ENCODE data around the gene DSG1. TPM values are rescaled to one million over a fixed set of nuclear protein-coding genes. Genes with fewer than 3 reads are reported as not detected.
A peak's percentile ranks its signal among the peaks of the same experiment; 100 is the strongest.

The DSG1 gene
- total RNA-seq, 8 experiments from 2014 or later: under 0.01 to 0.33 (median 0.17) TPM; not detected in 3

- Histone ChIP-seq H3K4me3 (no peak overlapping the region), H3K4me1 (replicated peaks in 1 of 2) (no peaks in the 10 kb centered on the region), H3K27ac (no peak overlapping the region)
- in situ Hi-C loops (cut with MboI; ENCODE audit: low pct_unique_long_range_greater_than_20kb in 2 of 9, low sequenced_read_pairs in 9 of 9, unreplicated experiment in 9 of 9): loop anchor here in 1 of 9 experiments (25.0 kb wide), 1 partner anchor 102 kb away; no protein-coding TSS in a partner anchor
- WGBS, 10 experiments: 7 to 100% (median 38%) methylated on average over 3 to 4 of the region's 4 CpGs; no CpG with 5 or more reads in 3 of the 10 experiments
- no peak for ATAC-seq (replicated peaks in 6 of 8)
These were observed 46.2 kb downstream of the DSG1 start for GRCh38 chr18:31364190-31364589.

GRCh38 chr18:31369478-31369877, 51.5 kb downstream of the DSG1 start:
- H3K27ac ChIP-seq: no peak overlapping the region
- ATAC-seq (replicated peaks in 6 of 8): no peak
- H3K4me3 ChIP-seq: no peak overlapping the region
- in situ Hi-C loops (cut with MboI; ENCODE audit: low pct_unique_long_range_greater_than_20kb in 2 of 9, low sequenced_read_pairs in 9 of 9, unreplicated experiment in 9 of 9): loop anchor here in 1 of 9 experiments (25.0 kb wide), 1 partner anchor 107 kb away; no protein-coding TSS in a partner anchor
- no peaks in the 10 kb centered on the region for H3K4me1 ChIP-seq (replicated peaks in 1 of 2)

GRCh38 chr18:31371989-31372388, 54.0 kb downstream of the DSG1 start:
- Histone ChIP-seq H3K27ac (no peak overlapping the region), H3K4me1 (replicated peaks in 1 of 2) (no peaks in the 10 kb centered on the region), H3K4me3 (no peak overlapping the region)
- in situ Hi-C loops (cut with MboI; ENCODE audit: low pct_unique_long_range_greater_than_20kb in 2 of 9, low sequenced_read_pairs in 9 of 9, unreplicated experiment in 9 of 9): loop anchor here in 1 of 9 experiments (25.0 kb wide), 1 partner anchor 110 kb away; no protein-coding TSS in a partner anchor
- no peak for ATAC-seq (replicated peaks in 6 of 8)

- ATAC-seq (replicated peaks in 6 of 8): no peak
- H3K4me3 ChIP-seq: no peak overlapping the region
- in situ Hi-C loops (cut with MboI; ENCODE audit: low pct_unique_long_range_greater_than_20kb in 2 of 9, low sequenced_read_pairs in 9 of 9, unreplicated experiment in 9 of 9): loop anchor here in 1 of 9 experiments (25.0 kb wide), 1 partner anchor 111 kb away; no protein-coding TSS in a partner anchor
- H3K27ac ChIP-seq: no peak overlapping the region
- no peaks in the 10 kb centered on the region for H3K4me1 ChIP-seq (replicated peaks in 1 of 2)
- WGBS, 10 experiments: 6 to 96% (median 83%) methylated on average over 2 to 4 of the region's 4 CpGs; no CpG with 5 or more reads in 1 of the 10 experiments
These were observed 55.7 kb downstream of the DSG1 start for GRCh38 chr18:31373641-31374040.

- in situ Hi-C loops (cut with MboI; ENCODE audit: low pct_unique_long_range_greater_than_20kb in 2 of 9, low sequenced_read_pairs in 9 of 9, unreplicated experiment in 9 of 9): no loop called here
- WGBS, 10 experiments: 0 to 100% (median 71%) methylated on average over 1 to 3 of the region's 3 CpGs; no CpG with 5 or more reads in 1 of the 10 experiments
- H3K4me3 ChIP-seq: no peak within 1 kb of the TSS
- no peak for ATAC-seq (replicated peaks in 6 of 8)
- no peak within 1 kb of the TSS for H3K27ac ChIP-seq
- H3K4me1 ChIP-seq (replicated peaks in 1 of 2): no peaks in the 10 kb centered on the region
These were observed 58.5 kb downstream of the DSG1 start, which contains the start of gene DSG4 for GRCh38 chr18:31376477-31376876. Gene DSG4 (plus strand): TSS chr18:31376777. CDS start chr18:31376912, 135 bp downstream.

GRCh38 chr18:31380912-31381311, 63.0 kb downstream of the DSG1 start:
- no peak for ATAC-seq (replicated peaks in 6 of 8)
- in situ Hi-C loops (cut with MboI; ENCODE audit: low pct_unique_long_range_greater_than_20kb in 2 of 9, low sequenced_read_pairs in 9 of 9, unreplicated experiment in 9 of 9): no loop called here
- H3K4me3 ChIP-seq: no peak overlapping the region
- H3K4me1 ChIP-seq (replicated peaks in 1 of 2): no peaks in the 10 kb centered on the region
- no peak overlapping the region for H3K27ac ChIP-seq
- WGBS, 10 experiments: 0 to 100% (median 37%) methylated on average over 1 to 2 of the region's 2 CpGs; no CpG with 5 or more reads in 2 of the 10 experiments

GRCh38 chr18:31382107-31382506, 64.1 kb downstream of the DSG1 start:
- H3K27ac ChIP-seq: no peak overlapping the region
- 17 to 100% (median 88%) methylated on average over 2 of the region's 2 CpGs; no CpG with 5 or more reads in 6 of the 10 experiments for WGBS, 10 experiments
- ATAC-seq (replicated peaks in 6 of 8): no peak
- no peaks in the 10 kb centered on the region for H3K4me1 ChIP-seq (replicated peaks in 1 of 2)
- H3K4me3 ChIP-seq: no peak overlapping the region
- in situ Hi-C loops (cut with MboI; ENCODE audit: low pct_unique_long_range_greater_than_20kb in 2 of 9, low sequenced_read_pairs in 9 of 9, unreplicated experiment in 9 of 9): no loop called here

- WGBS, 10 experiments: 0 to 100% (median 55%) methylated on average over 1 to 6 of the region's 6 CpGs
- H3K4me3 ChIP-seq: no peak overlapping the region
- H3K4me1 ChIP-seq (replicated peaks in 1 of 2): no peaks in the 10 kb centered on the region
- ATAC-seq (replicated peaks in 6 of 8): peak in 5 of 8 experiments; percentile 45 to 80 (median 65)
- H3K27ac ChIP-seq: no peak overlapping the region
- in situ Hi-C loops (cut with MboI; ENCODE audit: low pct_unique_long_range_greater_than_20kb in 2 of 9, low sequenced_read_pairs in 9 of 9, unreplicated experiment in 9 of 9): no loop called here
These were observed 68.8 kb downstream of the DSG1 start for GRCh38 chr18:31386741-31387140.

GRCh38 chr18:31393286-31393685, 75.3 kb downstream of the DSG1 start:
- Histone ChIP-seq H3K4me3 (no peak overlapping the region), H3K27ac (no peak overlapping the region), H3K4me1 (replicated peaks in 1 of 2) (no peaks in the 10 kb centered on the region)
- in situ Hi-C loops (cut with MboI; ENCODE audit: low pct_unique_long_range_greater_than_20kb in 2 of 9, low sequenced_read_pairs in 9 of 9, unreplicated experiment in 9 of 9): no loop called here
- WGBS, 10 experiments: 19 to 100% (median 81%) methylated on average over 1 to 3 of the region's 3 CpGs; no CpG with 5 or more reads in 7 of the 10 experiments
- no peak for ATAC-seq (replicated peaks in 6 of 8)

GRCh38 chr18:31396796-31397612, 79.0 kb downstream of the DSG1 start:
- in situ Hi-C loops (cut with MboI; ENCODE audit: low pct_unique_long_range_greater_than_20kb in 2 of 9, low sequenced_read_pairs in 9 of 9, unreplicated experiment in 9 of 9): no loop called here
- ATAC-seq (replicated peaks in 6 of 8): no peak
- WGBS, 10 experiments: 16 to 100% (median 79%) methylated on average over 1 to 5 of the region's 6 CpGs; no CpG with 5 or more reads in 2 of the 10 experiments
- no peaks in the 10 kb centered on the region for H3K4me1 ChIP-seq (replicated peaks in 1 of 2)
- H3K4me3 ChIP-seq: no peak overlapping the region
- no peak overlapping the region for H3K27ac ChIP-seq

GRCh38 chr18:31398191-31398590, 80.2 kb downstream of the DSG1 start:
- no peak for ATAC-seq (replicated peaks in 6 of 8)
- Histone ChIP-seq H3K4me3 (no peak overlapping the region), H3K27ac (no peak overlapping the region), H3K4me1 (replicated peaks in 1 of 2) (no peaks in the 10 kb centered on the region)
- in situ Hi-C loops (cut with MboI; ENCODE audit: low pct_unique_long_range_greater_than_20kb in 2 of 9, low sequenced_read_pairs in 9 of 9, unreplicated experiment in 9 of 9): no loop called here
- 0 to 100% (median 68%) methylated on average over 1 to 2 of the region's 2 CpGs for WGBS, 10 experiments

- WGBS, 10 experiments: 0 to 92% (median 74%) methylated on average over 2 to 6 of the region's 6 CpGs
- ATAC-seq (replicated peaks in 6 of 8): no peak
- Histone ChIP-seq H3K27ac (no peak overlapping the region), H3K4me3 (no peak overlapping the region), H3K4me1 (replicated peaks in 1 of 2) (no peaks in the 10 kb centered on the region)
- in situ Hi-C loops (cut with MboI; ENCODE audit: low pct_unique_long_range_greater_than_20kb in 2 of 9, low sequenced_read_pairs in 9 of 9, unreplicated experiment in 9 of 9): no loop called here
These were observed 81.5 kb downstream of the DSG1 start for GRCh38 chr18:31399306-31400032.
